H9 (cell line): ENCODE measurements around the gene COA6. TPM values are rescaled to one million over a fixed set of nuclear protein-coding genes. Genes with fewer than 3 reads are reported as not detected.

ENCODE experiments used
- DNase-seq: peaks from one replicate; pipeline ENCODE4 v3.0.0-alpha.2; 2017
- H2AFZ ChIP-seq: one replicate; pipeline ENCODE4 v1.6.1; 2013; ENCODE audit warnings: mild to moderate bottlenecking, low read length, control low read depth, moderate library complexity
- H2AK5ac ChIP-seq: 2 replicates; pipeline ENCODE4 v1.6.1; 2013; ENCODE audit warnings: low read length, control low read depth, mixed read lengths; ENCODE audit not compliant: insufficient read length
- H2BK120ac ChIP-seq: one replicate; pipeline ENCODE4 v1.6.1; 2013; ENCODE audit warnings: low read depth, mild to moderate bottlenecking, low read length, control low read depth, inconsistent platforms; ENCODE audit not compliant: poor library complexity, severe bottlenecking
- H2BK12ac ChIP-seq: 2 replicates; pipeline ENCODE4 v1.6.1; 2013; ENCODE audit warnings: low read length, control low read depth, mixed read lengths, low read depth; ENCODE audit not compliant: insufficient read length
- H2BK15ac ChIP-seq: 2 replicates; pipeline ENCODE4 v1.6.1; 2013; ENCODE audit warnings: low read depth, low read length, control low read depth
- H2BK20ac ChIP-seq: one replicate; pipeline ENCODE4 v1.6.1; 2013; ENCODE audit warnings: low read depth, mild to moderate bottlenecking, low read length, control low read depth, inconsistent platforms; ENCODE audit not compliant: poor library complexity, severe bottlenecking
- H2BK5ac ChIP-seq: 2 replicates; pipeline ENCODE4 v1.6.1; 2013; ENCODE audit warnings: low read length, control low read depth, mixed read lengths; ENCODE audit not compliant: insufficient read length
- H3K14ac ChIP-seq: 2 replicates; pipeline ENCODE4 v1.6.1; 2013; ENCODE audit warnings: low read length, control low read depth; ENCODE audit not compliant: insufficient read depth
- H3K18ac ChIP-seq: 2 replicates; pipeline ENCODE4 v1.6.1; 2013; ENCODE audit warnings: low read depth, mild to moderate bottlenecking, mixed read lengths, low read length, control low read depth; ENCODE audit not compliant: insufficient read length
- H3K23ac ChIP-seq: 2 replicates; pipeline ENCODE4 v1.6.1; 2013; ENCODE audit warnings: low read length, control low read depth, mixed read lengths, low read depth; ENCODE audit not compliant: insufficient read length
- H3K23me2 ChIP-seq: 2 replicates; pipeline ENCODE4 v1.6.1; 2013; ENCODE audit warnings: low read depth, mild to moderate bottlenecking, mixed read lengths, low read length, control low read depth; ENCODE audit not compliant: insufficient read length, poor library complexity, severe bottlenecking
- H3K27ac ChIP-seq: 2 replicates; pipeline ENCODE4 v1.5.1; 2013; ENCODE audit warnings: low read length, control low read depth, mixed read lengths, low read depth; ENCODE audit not compliant: insufficient read length
- H3K27me3 ChIP-seq: 2 replicates; pipeline ENCODE4 v1.6.1; 2013; ENCODE audit warnings: low read length, control low read depth, inconsistent platforms; ENCODE audit not compliant: insufficient read depth
- H3K4ac ChIP-seq: 2 replicates; pipeline ENCODE4 v1.6.1; 2013; ENCODE audit warnings: low read depth, mild to moderate bottlenecking, control low read depth, inconsistent platforms, low read length, moderate library complexity
- H3K4me1 ChIP-seq: 2 replicates; pipeline ENCODE4 v1.6.1; 2013; ENCODE audit warnings: low read length, control low read depth, inconsistent platforms; ENCODE audit not compliant: insufficient read depth
- H3K4me2 ChIP-seq: 2 replicates; pipeline ENCODE4 v1.6.1; 2013; ENCODE audit warnings: low read length, control low read depth, mixed read lengths; ENCODE audit not compliant: insufficient read length, insufficient read depth
- H3K56ac ChIP-seq: 2 replicates; pipeline ENCODE4 v1.6.1; 2013; ENCODE audit warnings: low read depth, mild to moderate bottlenecking, mixed read lengths, low read length, control low read depth; ENCODE audit not compliant: insufficient read length
- H3K79me1 ChIP-seq: 2 replicates; pipeline ENCODE4 v1.6.1; 2013; ENCODE audit warnings: low read depth, mild to moderate bottlenecking, moderate library complexity, low read length, control low read depth, inconsistent platforms; ENCODE audit not compliant: insufficient read depth, poor library complexity, severe bottlenecking
- H3K79me2 ChIP-seq: 2 replicates; pipeline ENCODE4 v1.6.1; 2013; ENCODE audit warnings: low read length, control low read depth, inconsistent platforms; ENCODE audit not compliant: insufficient read depth
- H3K9ac ChIP-seq: 2 replicates; pipeline ENCODE4 v1.6.1; 2013; ENCODE audit warnings: low read length, control low read depth, mixed read lengths; ENCODE audit not compliant: insufficient read length; ENCODE audit errors: extremely low read depth
- H3K9me3 ChIP-seq: one replicate; pipeline ENCODE4 v1.6.1; 2013; ENCODE audit warnings: low read depth, low read length, inconsistent platforms; ENCODE audit not compliant: control insufficient read depth
- H3T11ph ChIP-seq: one replicate; pipeline ENCODE4 v1.6.1; 2013; ENCODE audit warnings: mild to moderate bottlenecking, low read length, control low read depth, inconsistent platforms
- H4K20me1 ChIP-seq: one replicate; pipeline ENCODE4 v1.6.1; 2013; ENCODE audit not compliant: control insufficient read depth, insufficient read length, insufficient read depth
- H4K5ac ChIP-seq: 2 replicates; pipeline ENCODE4 v1.6.1; 2013; ENCODE audit warnings: low read depth, mild to moderate bottlenecking, mixed read lengths, low read length, control low read depth; ENCODE audit not compliant: insufficient read length
- H4K8ac ChIP-seq: replicated peaks from 2 replicates; pipeline ENCODE4 v1.6.1; 2013; ENCODE audit warnings: low read length, control low read depth, mixed read lengths, low read depth; ENCODE audit not compliant: insufficient read length
- H4K91ac ChIP-seq: 2 replicates; pipeline ENCODE4 v1.6.1; 2013; ENCODE audit warnings: low read depth, mild to moderate bottlenecking, moderate library complexity, mixed read lengths, low read length, control low read depth; ENCODE audit not compliant: insufficient read length
- H3K27ac Mint-ChIP-seq, 3 experiments: 2 replicates in 2 of 3; 3 replicates in 1 of 3; pipeline ENCODE4 v1.8.0; 2020 to 2021; ENCODE audit warnings: mixed read lengths in 3 of 3, mild to moderate bottlenecking in 1 of 3, moderate library complexity in 1 of 3
- H3K27me3 Mint-ChIP-seq: 2 replicates; pipeline ENCODE4 v1.8.0; 2021; ENCODE audit warnings: low read depth, mild to moderate bottlenecking, moderate library complexity, mixed read lengths
- H3K36me3 Mint-ChIP-seq, 3 experiments: 2 replicates in 2 of 3; 3 replicates in 1 of 3; pipeline ENCODE4 v1.8.0; 2020 to 2021; ENCODE audit warnings: low read depth in 3 of 3, mixed read lengths in 3 of 3; ENCODE audit not compliant: insufficient read depth in 1 of 3
- H3K4me1 Mint-ChIP-seq, 2 experiments: 2 replicates each; pipeline ENCODE4 v1.8.0; 2020; ENCODE audit warnings: mixed read lengths in 2 of 2
- H3K4me3 Mint-ChIP-seq, 2 experiments: 2 replicates in 1 of 2; 3 replicates in 1 of 2; pipeline ENCODE4 v1.8.0; 2020 to 2021; ENCODE audit warnings: mild to moderate bottlenecking in 2 of 2, mixed read lengths in 2 of 2, moderate library complexity in 1 of 2
- H3K9me3 Mint-ChIP-seq, 2 experiments: 2 replicates in 1 of 2; 3 replicates in 1 of 2; pipeline ENCODE4 v1.8.0; 2020; ENCODE audit warnings: mild to moderate bottlenecking in 2 of 2, mixed read lengths in 2 of 2, moderate library complexity in 1 of 2
- CTCF ChIP-seq: fragments of 200-600 bp; sonication (generic); conservative IDR thresholded peaks from 3 replicates; pipeline ENCODE4 v1.8.0; 2021; ENCODE audit warnings: antibody characterized with exemption, mild to moderate bottlenecking
- WGBS: extraction: QIAGEN DNeasy Blood & Tissue Kit; methylation state at CpG from one replicate; pipeline ENCODE4 v1.1.7; 2013; ENCODE audit warnings: missing lambda C conversion rate, low lambda C conversion rate, mixed read lengths; ENCODE audit not compliant: insufficient read length; ENCODE audit errors: extremely low coverage; 5-methylcytosine and 5-hydroxymethylcytosine counted together
- total RNA-seq: library from RNA; stranded (reverse); gene quantifications from 2 replicates; pipeline ENCODE4 v1.2.1, GENCODE V29; 2021

The COA6 gene
- total RNA-seq, 1 experiment from 2014 or later: 42.3 TPM

- no peak for TF ChIP-seq CTCF
- DNase-seq: no peak
- no peak overlapping the region for H3K4ac ChIP-seq
- no peak overlapping the region for H3K27ac ChIP-seq
- no CpG with 5 or more reads among the region's 6 CpGs for WGBS
- no peaks in the 10 kb centered on the region for H4K20me1 ChIP-seq
- Mint-ChIP-seq H3K36me3 (peaks cover 0 to 19% (median 13%) of the 10 kb centered on the region in 3 experiments; a peak in 4 of 7 replicates), H3K27me3 (no peaks in the 10 kb centered on the region; the same call in 1 of the 2 replicates), H3K4me3 (no peak overlapping the region), H3K4me1 (no peaks in the 10 kb centered on the region), H3K27ac (no peak overlapping the region; a peak in 1 of 7 replicates), H3K9me3 (no peaks in the 10 kb centered on the region)
- H3K18ac ChIP-seq: no peak overlapping the region
- no peak overlapping the region for H3K14ac ChIP-seq
- H3K9ac ChIP-seq: no peak overlapping the region
- H4K91ac ChIP-seq: no peak overlapping the region
- H2BK12ac ChIP-seq: no peak overlapping the region
- no peaks in the 10 kb centered on the region for H3K4me1 ChIP-seq
- no peak overlapping the region for H2AFZ ChIP-seq
- H4K5ac ChIP-seq: no peak overlapping the region
- H2BK5ac ChIP-seq: no peak overlapping the region
- H3K27me3 ChIP-seq: no peaks in the 10 kb centered on the region
- H3K23ac ChIP-seq: no peak overlapping the region
- no peak overlapping the region for H2BK120ac ChIP-seq
- H2BK15ac ChIP-seq: no peak overlapping the region
- H4K8ac ChIP-seq: no peak overlapping the region
- no peaks in the 10 kb centered on the region for H3K79me2 ChIP-seq
- H3K9me3 ChIP-seq: no peaks in the 10 kb centered on the region
- H3K79me1 ChIP-seq: no peaks in the 10 kb centered on the region
- no peak overlapping the region for H2BK20ac ChIP-seq
- H2AK5ac ChIP-seq: no peak overlapping the region
- no peak overlapping the region for H3T11ph ChIP-seq
- no peak overlapping the region for H3K4me2 ChIP-seq
- H3K56ac ChIP-seq: no peak overlapping the region
- no peaks in the 10 kb centered on the region for H3K23me2 ChIP-seq
Observed at GRCh38 chr1:234405676-234406075, 32.4 kb downstream of the COA6 start.
